ENCODE measurements around the gene SP100.
"Not testable (repeated sequence)": the region's sequence is repeated elsewhere in the genome, so short reads cannot be mapped to it uniquely, and the experiment has no call there.

SP100 gene

DNA sequence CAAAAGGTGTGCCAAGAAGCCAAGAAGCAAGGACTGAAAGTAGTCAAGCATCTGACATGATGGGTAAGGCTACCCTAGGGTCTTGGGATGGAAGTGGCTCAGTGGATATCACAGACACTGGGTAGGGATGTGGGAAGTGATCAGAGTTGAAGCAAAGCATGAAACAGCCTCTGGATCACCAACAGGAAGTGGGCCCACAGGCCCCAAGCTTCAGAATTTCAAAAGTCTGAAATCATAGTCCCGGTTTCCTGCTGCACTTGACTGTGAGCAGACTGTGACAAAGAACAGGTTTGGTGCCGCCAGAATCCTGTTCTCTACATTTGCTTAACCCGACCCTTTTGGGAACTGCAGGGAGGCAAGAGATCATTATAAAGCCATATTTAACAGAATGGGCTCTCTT lies 57.4 kb downstream of the SP100 start:
- no peaks in the 10 kb centered on the region for H3K36me3 ChIP-seq (ENCODE audit: control insufficient read depth, low read depth, low read length)
- H3K9me3 ChIP-seq (ENCODE audit: control insufficient read depth, low read depth, low read length): no peaks in the 10 kb centered on the region
- no peak overlapping the region for H3K4me3 ChIP-seq (ENCODE audit: low read length)
- no peaks in the 10 kb centered on the region for H3K27me3 ChIP-seq (ENCODE audit: control insufficient read depth, insufficient read depth, low read length)
- H3K9ac ChIP-seq (ENCODE audit: low read length): no peak overlapping the region
- H3K4me1 ChIP-seq (ENCODE audit: control insufficient read depth, low read depth, low read length): no peaks in the 10 kb centered on the region
- H3K27ac ChIP-seq (ENCODE audit: low read length): no peak overlapping the region

DNA sequence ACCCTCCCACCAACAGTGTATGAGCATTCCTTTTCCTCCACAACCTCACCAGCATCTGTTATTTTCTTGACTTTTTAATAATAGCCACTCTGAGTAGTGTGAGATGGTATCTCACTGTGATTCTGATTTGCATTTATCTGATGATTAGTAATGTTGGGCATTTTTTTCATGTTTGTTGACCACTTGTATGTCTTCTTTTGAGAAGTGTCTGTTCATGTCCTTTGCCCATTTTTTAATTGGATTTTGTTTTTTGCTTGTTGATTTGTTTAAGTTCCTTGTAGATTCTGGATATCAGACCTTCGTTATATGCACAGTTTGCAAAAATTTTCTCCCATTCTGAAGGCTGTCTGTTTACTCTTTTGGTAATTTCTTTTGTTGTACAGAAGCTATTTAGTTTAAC lies 59.1 kb downstream of the SP100 start:
- Histone ChIP-seq H3K4me1 (ENCODE audit: control insufficient read depth, low read depth, low read length) (no peaks in the 10 kb centered on the region), H3K9me3 (ENCODE audit: control insufficient read depth, low read depth, low read length) (no peaks in the 10 kb centered on the region), H3K36me3 (ENCODE audit: control insufficient read depth, low read depth, low read length) (no peaks in the 10 kb centered on the region), H3K4me3 (ENCODE audit: low read length) (no peak overlapping the region), H3K27ac (ENCODE audit: low read length) (no peak overlapping the region), H3K9ac (ENCODE audit: low read length) (no peak overlapping the region), H3K27me3 (ENCODE audit: control insufficient read depth, insufficient read depth, low read length) (no peaks in the 10 kb centered on the region)

DNA sequence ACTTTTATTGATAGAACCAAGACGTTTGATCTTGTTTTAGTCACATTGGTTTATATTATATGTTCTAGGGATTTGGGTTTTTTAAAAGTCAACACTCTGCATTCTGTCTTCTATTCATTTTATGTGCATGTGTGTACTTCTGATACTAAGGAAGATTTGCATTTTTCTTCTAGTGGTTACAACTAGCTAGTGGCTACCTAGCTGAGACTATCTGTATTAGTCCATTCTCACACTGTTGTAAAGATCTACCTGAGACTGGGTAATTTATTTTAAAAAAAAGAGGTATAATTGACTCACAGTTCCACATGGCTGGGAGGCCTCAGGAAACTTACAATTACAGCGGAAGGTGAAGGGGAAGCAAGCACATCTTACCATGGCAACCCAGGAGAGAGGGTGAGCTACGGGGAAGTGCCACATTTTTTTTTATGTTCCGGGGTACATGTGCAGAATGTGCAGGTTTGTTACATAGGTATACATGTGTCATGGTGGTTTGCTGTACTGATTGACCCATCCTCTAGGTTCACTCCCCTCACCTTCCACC lies 69.9 kb downstream of the SP100 start:
- H3K36me3 ChIP-seq (ENCODE audit: control insufficient read depth, low read depth, low read length): no peaks in the 10 kb centered on the region
- no peak overlapping the region for H3K4me3 ChIP-seq (ENCODE audit: low read length)
- H3K4me1 ChIP-seq (ENCODE audit: control insufficient read depth, low read depth, low read length): no peaks in the 10 kb centered on the region
- no peak overlapping the region for H3K27ac ChIP-seq (ENCODE audit: low read length)
- H3K9me3 ChIP-seq (ENCODE audit: control insufficient read depth, low read depth, low read length): no peaks in the 10 kb centered on the region
- no peak overlapping the region for H3K9ac ChIP-seq (ENCODE audit: low read length)
- H3K27me3 ChIP-seq (ENCODE audit: control insufficient read depth, insufficient read depth, low read length): no peaks in the 10 kb centered on the region

DNA sequence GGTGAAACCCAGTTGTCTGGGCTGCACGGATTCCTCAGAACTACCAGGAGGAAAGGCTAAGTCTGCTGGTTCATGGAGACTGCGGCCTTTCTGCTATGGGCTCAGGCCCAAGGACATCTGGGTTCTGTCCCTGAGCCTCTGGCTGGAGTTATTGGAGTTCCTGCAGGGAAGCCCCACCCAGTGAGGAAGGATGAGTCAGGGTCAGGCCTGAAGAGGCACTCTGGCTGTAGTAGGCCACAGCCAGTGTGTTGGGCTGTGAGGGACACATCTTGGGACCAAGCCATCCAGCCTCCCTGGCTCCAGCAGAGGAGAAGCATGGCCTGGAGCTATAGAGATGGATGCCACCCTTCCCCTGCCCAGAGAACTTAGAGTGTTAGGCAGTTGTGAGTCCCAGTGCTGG lies 75.2 kb downstream of the SP100 start:
- not testable (repeated sequence) for H3K27me3 ChIP-seq (ENCODE audit: control insufficient read depth, insufficient read depth, low read length); H3K27ac ChIP-seq (ENCODE audit: low read length); H3K9ac ChIP-seq (ENCODE audit: low read length); H3K9me3 ChIP-seq (ENCODE audit: control insufficient read depth, low read depth, low read length); H3K36me3 ChIP-seq (ENCODE audit: control insufficient read depth, low read depth, low read length); H3K4me1 ChIP-seq (ENCODE audit: control insufficient read depth, low read depth, low read length); H3K4me3 ChIP-seq (ENCODE audit: low read length)

DNA sequence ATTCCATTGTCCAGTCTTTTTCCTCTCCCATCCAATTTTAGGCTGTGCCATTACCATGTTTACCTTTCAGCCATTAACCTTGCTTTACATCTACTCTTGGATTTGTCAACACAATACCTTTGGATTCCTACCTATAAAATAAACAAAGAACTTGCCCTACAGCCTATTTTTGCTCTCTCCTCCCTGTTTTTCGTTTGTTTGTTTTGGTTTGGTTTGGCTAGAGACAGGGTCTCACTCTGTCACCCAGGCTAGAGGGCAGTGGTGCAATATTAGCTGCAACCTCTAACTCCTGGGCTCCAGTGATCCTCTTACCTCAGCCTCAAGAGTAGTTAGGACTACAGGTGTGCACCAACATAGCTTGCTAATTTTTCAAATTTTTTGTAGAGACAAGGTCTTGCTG lies 76.1 kb downstream of the SP100 start:
- H3K27ac ChIP-seq (ENCODE audit: low read length): no peak overlapping the region
- H3K27me3 ChIP-seq (ENCODE audit: control insufficient read depth, insufficient read depth, low read length): no peaks in the 10 kb centered on the region
- no peak overlapping the region for H3K9ac ChIP-seq (ENCODE audit: low read length)
- H3K36me3 ChIP-seq (ENCODE audit: control insufficient read depth, low read depth, low read length): no peaks in the 10 kb centered on the region
- H3K4me3 ChIP-seq (ENCODE audit: low read length): no peak overlapping the region
- no peaks in the 10 kb centered on the region for H3K9me3 ChIP-seq (ENCODE audit: control insufficient read depth, low read depth, low read length)
- H3K4me1 ChIP-seq (ENCODE audit: control insufficient read depth, low read depth, low read length): no peaks in the 10 kb centered on the region

DNA sequence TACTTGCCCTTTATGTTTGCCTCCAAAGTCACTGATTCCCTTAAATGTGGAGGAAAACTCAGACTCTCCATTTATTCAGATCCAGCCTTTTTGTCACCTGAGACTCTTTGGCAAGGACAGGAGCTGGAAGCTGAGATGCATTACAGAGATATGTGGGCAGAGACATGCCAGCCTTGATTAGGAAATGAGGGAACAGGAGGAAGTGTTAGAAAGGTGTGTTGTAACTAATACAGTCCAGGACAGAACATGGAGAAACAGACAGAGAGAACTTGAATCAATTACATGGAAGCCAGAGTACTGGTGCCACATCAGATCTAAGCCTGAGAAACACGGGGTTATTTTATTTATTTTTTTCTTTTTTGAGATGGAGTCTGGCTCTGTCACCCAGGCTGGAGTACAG lies 79.0 kb downstream of the SP100 start:
- Histone ChIP-seq H3K9ac (ENCODE audit: low read length) (no peak overlapping the region), H3K4me3 (ENCODE audit: low read length) (no peak overlapping the region), H3K36me3 (ENCODE audit: control insufficient read depth, low read depth, low read length) (no peaks in the 10 kb centered on the region)

DNA sequence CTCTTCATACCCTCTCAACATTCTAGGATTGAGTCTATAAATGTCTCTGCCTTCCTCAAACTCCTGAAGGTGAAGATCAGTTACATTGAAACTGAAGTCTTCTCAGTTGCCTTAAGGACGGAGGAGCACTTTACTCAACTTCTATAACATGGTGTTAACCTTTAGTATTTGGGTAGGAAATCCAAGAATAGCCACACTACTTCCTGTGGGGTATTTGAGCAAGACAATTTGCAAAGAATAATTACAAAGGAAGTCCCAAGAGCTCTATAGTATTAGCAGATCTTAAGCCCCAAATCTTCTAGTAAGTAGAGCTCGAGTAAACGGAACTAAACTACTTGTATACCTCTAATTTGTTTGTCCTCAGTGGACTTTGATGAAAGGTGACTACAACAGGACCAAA lies 80.9 kb downstream of the SP100 start:
- Histone ChIP-seq H3K4me1 (ENCODE audit: control insufficient read depth, low read depth, low read length) (no peaks in the 10 kb centered on the region), H3K27me3 (ENCODE audit: control insufficient read depth, insufficient read depth, low read length) (no peaks in the 10 kb centered on the region), H3K9me3 (ENCODE audit: control insufficient read depth, low read depth, low read length) (no peaks in the 10 kb centered on the region), H3K4me3 (ENCODE audit: low read length) (no peak overlapping the region), H3K36me3 (ENCODE audit: control insufficient read depth, low read depth, low read length) (no peaks in the 10 kb centered on the region), H3K27ac (ENCODE audit: low read length) (no peak overlapping the region), H3K9ac (ENCODE audit: low read length) (no peak overlapping the region)

More for the DNA sequence above, 79.0 kb downstream of the SP100 start:
- Histone ChIP-seq H3K27me3 (ENCODE audit: control insufficient read depth, insufficient read depth, low read length) (no peaks in the 10 kb centered on the region), H3K27ac (ENCODE audit: low read length) (no peak overlapping the region), H3K4me1 (ENCODE audit: control insufficient read depth, low read depth, low read length) (no peaks in the 10 kb centered on the region), H3K9me3 (ENCODE audit: control insufficient read depth, low read depth, low read length) (no peaks in the 10 kb centered on the region)

DNA sequence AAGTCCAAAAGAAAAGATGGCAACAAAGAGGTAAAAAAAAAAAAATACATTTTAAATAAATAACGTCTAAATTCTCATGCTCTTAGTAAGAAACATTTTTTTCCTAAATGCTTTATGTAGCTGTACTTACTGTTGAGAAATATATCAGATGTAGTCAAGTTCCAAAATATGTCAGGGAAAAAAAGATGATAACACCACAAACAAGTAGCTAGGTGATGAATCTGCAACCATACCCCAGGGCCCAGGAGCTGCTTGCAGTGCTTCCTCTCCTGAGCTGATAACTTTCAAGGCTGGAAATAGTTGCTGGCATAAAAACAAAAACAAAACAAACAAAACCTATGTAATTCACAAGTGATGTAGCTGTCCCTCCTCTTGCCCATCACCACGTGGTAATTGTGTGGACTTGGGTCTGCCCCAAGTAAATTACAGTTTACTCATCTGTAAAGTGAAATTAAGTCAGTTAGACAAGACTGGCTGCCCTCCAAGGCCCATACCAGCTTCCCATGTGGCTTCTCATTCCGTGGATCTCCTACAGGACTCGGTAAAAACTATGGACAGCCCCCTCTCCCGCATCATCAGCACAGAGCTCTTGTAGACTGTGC lies 82.6 kb downstream of the SP100 start:
- Histone ChIP-seq H3K9ac (ENCODE audit: low read length) (no peak overlapping the region), H3K27me3 (ENCODE audit: control insufficient read depth, insufficient read depth, low read length) (no peaks in the 10 kb centered on the region), H3K4me3 (ENCODE audit: low read length) (no peak overlapping the region), H3K27ac (ENCODE audit: low read length) (no peak overlapping the region), H3K36me3 (ENCODE audit: control insufficient read depth, low read depth, low read length) (no peaks in the 10 kb centered on the region), H3K9me3 (ENCODE audit: control insufficient read depth, low read depth, low read length) (no peaks in the 10 kb centered on the region), H3K4me1 (ENCODE audit: control insufficient read depth, low read depth, low read length) (no peaks in the 10 kb centered on the region)

DNA sequence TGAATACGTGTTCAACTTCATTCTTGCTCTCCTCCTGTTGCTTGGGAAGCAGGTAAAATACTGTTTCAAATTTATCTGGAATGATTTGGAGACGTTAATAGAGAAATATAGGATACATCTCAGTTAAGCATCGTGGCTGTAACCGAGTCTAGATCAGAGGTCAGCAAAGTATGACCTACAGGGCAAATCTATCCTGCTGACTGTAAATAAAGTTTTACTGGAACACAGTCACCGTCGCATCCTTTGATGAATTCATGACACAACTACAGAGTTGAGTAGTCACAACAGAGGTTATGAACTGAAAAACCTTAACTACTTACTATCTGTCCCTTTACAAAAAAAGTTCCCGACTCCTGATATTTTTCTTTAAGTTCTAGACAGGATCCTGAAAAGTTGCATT lies 86.6 kb downstream of the SP100 start:
- H3K9ac ChIP-seq (ENCODE audit: low read length): no peak overlapping the region
- no peaks in the 10 kb centered on the region for H3K9me3 ChIP-seq (ENCODE audit: control insufficient read depth, low read depth, low read length)
- H3K4me3 ChIP-seq (ENCODE audit: low read length): no peak overlapping the region
- no peaks in the 10 kb centered on the region for H3K27me3 ChIP-seq (ENCODE audit: control insufficient read depth, insufficient read depth, low read length)
- H3K27ac ChIP-seq (ENCODE audit: low read length): no peak overlapping the region
- H3K4me1 ChIP-seq (ENCODE audit: control insufficient read depth, low read depth, low read length): no peaks in the 10 kb centered on the region
- H3K36me3 ChIP-seq (ENCODE audit: control insufficient read depth, low read depth, low read length): no peaks in the 10 kb centered on the region

DNA sequence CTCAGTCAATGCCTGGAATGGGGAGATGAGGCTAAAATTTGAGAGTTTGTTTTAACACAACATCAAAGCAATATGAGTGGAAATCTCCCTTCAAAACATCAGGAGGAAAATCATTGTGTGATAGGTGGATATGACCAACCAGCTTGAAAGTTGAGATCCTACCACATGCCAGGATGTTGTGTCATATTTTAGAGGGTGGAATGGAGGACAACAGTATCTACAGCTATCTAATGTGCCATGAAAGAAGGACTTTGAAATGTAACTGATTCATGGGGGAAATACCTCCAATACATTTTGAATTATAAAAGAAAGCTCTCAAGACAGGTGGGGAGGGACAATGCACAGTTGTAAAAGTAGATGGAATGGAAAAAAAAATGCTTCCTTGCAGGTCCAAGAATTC lies 87.8 kb downstream of the SP100 start:
- no peak overlapping the region for H3K4me3 ChIP-seq (ENCODE audit: low read length)
- H3K27me3 ChIP-seq (ENCODE audit: control insufficient read depth, insufficient read depth, low read length): no peaks in the 10 kb centered on the region
- no peaks in the 10 kb centered on the region for H3K36me3 ChIP-seq (ENCODE audit: control insufficient read depth, low read depth, low read length)
- H3K9me3 ChIP-seq (ENCODE audit: control insufficient read depth, low read depth, low read length): no peaks in the 10 kb centered on the region
- H3K4me1 ChIP-seq (ENCODE audit: control insufficient read depth, low read depth, low read length): no peaks in the 10 kb centered on the region
- no peak overlapping the region for H3K9ac ChIP-seq (ENCODE audit: low read length)
- no peak overlapping the region for H3K27ac ChIP-seq (ENCODE audit: low read length)

DNA sequence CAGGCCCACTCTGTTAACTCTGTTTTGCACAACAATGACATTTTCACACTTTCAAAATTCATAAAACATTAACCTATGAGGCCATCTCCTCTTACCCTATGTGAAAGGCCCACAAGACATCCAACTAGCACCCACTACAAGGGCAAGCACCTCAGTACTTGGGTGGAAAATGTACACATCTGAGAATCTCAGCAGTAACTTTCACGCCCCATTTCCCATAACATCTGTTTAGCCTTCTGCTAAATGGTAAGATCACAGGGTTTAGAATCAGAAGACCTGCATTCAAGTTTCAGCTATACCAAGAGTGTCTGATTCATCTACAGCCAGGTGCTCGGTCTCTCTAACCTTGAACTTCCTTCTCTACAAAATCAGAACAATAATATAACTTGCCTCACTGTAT lies 89.2 kb downstream of the SP100 start:
- Histone ChIP-seq H3K27me3 (ENCODE audit: control insufficient read depth, insufficient read depth, low read length) (no peaks in the 10 kb centered on the region), H3K9me3 (ENCODE audit: control insufficient read depth, low read depth, low read length) (no peaks in the 10 kb centered on the region), H3K9ac (ENCODE audit: low read length) (no peak overlapping the region), H3K36me3 (ENCODE audit: control insufficient read depth, low read depth, low read length) (no peaks in the 10 kb centered on the region), H3K27ac (ENCODE audit: low read length) (no peak overlapping the region), H3K4me1 (ENCODE audit: control insufficient read depth, low read depth, low read length) (no peaks in the 10 kb centered on the region), H3K4me3 (ENCODE audit: low read length) (no peak overlapping the region)

DNA sequence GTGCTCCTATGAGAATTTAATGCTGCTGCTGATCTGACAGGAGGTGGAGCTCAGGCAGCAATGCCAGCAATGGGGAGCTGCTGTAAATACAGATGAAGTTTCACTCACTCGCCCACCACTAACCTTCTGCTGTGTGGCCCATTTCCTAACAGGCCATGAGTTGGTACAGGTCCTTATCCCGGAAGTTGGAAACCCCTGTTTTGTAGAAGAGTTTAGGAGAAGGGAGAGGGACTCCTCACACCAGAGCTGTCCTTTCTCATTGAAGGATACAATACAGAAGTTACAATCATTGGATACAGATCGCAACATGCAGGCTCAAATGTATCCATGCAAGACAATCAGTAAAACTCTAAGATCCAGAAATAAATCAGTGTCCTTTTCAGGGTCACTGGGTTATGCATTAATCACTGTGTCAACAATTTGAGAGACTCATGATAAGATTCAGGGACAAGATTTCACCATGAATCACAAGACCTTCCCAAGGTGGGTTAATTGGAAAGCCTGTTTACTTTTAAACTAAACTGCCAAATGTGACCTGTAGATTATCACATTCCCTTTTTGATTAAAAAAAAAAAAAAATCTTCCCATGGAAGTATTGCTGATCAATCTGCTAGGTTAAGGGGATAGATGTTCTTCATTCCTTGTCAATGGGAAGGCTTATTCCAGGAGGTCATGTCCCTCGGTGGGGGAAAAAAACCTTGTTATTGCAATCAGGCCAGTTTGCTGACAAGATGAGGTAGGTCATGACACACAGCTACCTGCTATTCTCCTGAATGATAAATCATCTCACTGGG lies 97.2 kb downstream of the SP100 start:
- Histone ChIP-seq H3K36me3 (ENCODE audit: control insufficient read depth, low read depth, low read length) (no peaks in the 10 kb centered on the region), H3K4me3 (ENCODE audit: low read length) (no peak overlapping the region), H3K9ac (ENCODE audit: low read length) (no peak overlapping the region), H3K27ac (ENCODE audit: low read length) (no peak overlapping the region), H3K27me3 (ENCODE audit: control insufficient read depth, insufficient read depth, low read length) (no peaks in the 10 kb centered on the region), H3K4me1 (ENCODE audit: control insufficient read depth, low read depth, low read length) (no peaks in the 10 kb centered on the region), H3K9me3 (ENCODE audit: control insufficient read depth, low read depth, low read length) (no peaks in the 10 kb centered on the region)
